Neural progenitor cell (in vitro differentiated cells): ENCODE measurements around the gene GKN1. TPM values are rescaled to one million over a fixed set of nuclear protein-coding genes. Genes with fewer than 3 reads are reported as not detected.

Experiments used
- DNase-seq: peaks from one replicate; pipeline ENCODE4 v3.0.0-alpha.2; 2016; ENCODE audit warnings: low spot score
- H2AFZ ChIP-seq: fragments of 200-600 bp; sonication (generic); replicated peaks from 2 replicates; pipeline ENCODE4 v1.6.1; 2016; ENCODE audit warnings: antibody characterized with exemption
- H3F3A ChIP-seq: fragments of 200-600 bp; sonication (generic); 2 replicates; pipeline ENCODE4 v1.6.1; 2016; ENCODE audit warnings: antibody characterized with exemption, low read depth
- H3K27ac ChIP-seq: fragments of 200-600 bp; sonication (generic); 2 replicates; pipeline ENCODE4 v1.5.1; 2016; ENCODE audit warnings: mild to moderate bottlenecking
- H3K27me3 ChIP-seq: fragments of 200-600 bp; sonication (generic); 2 replicates; pipeline ENCODE4 v1.6.1; 2016; ENCODE audit warnings: mild to moderate bottlenecking, moderate library complexity
- H3K36me3 ChIP-seq: fragments of 200-600 bp; sonication (generic); 2 replicates; pipeline ENCODE4 v1.5.1; 2016
- H3K4me1 ChIP-seq: fragments of 200-600 bp; sonication (generic); 2 replicates; pipeline ENCODE4 v1.6.1; 2016; ENCODE audit warnings: mixed run types
- H3K4me2 ChIP-seq: fragments of 200-600 bp; sonication (generic); 2 replicates; pipeline ENCODE4 v1.6.1; 2016
- H3K4me3 ChIP-seq: fragments of 200-600 bp; sonication (generic); 2 replicates; pipeline ENCODE4 v1.5.1; 2016
- H3K79me2 ChIP-seq: fragments of 200-600 bp; sonication (generic); 2 replicates; pipeline ENCODE4 v1.6.1; 2016; ENCODE audit warnings: low read depth
- H3K9ac ChIP-seq: fragments of 200-600 bp; sonication (generic); 2 replicates; pipeline ENCODE4 v1.6.1; 2016
- H3K9me3 ChIP-seq: fragments of 200-600 bp; sonication (generic); 2 replicates; pipeline ENCODE4 v1.5.1; 2016; ENCODE audit warnings: low read depth
- H4K20me1 ChIP-seq: fragments of 200-600 bp; sonication (generic); 2 replicates; pipeline ENCODE4 v1.6.1; 2016; ENCODE audit warnings: low read depth
- H3K27ac Mint-ChIP-seq: 3 replicates; pipeline ENCODE4 v1.8.0; 2021; ENCODE audit warnings: mixed read lengths
- H3K27me3 Mint-ChIP-seq: 2 replicates; pipeline ENCODE4 v1.8.0; 2022; ENCODE audit warnings: low read depth, mild to moderate bottlenecking, inconsistent platforms, moderate library complexity, mixed read lengths; ENCODE audit not compliant: insufficient read depth
- H3K36me3 Mint-ChIP-seq: 3 replicates; pipeline ENCODE4 v1.8.0; 2021; ENCODE audit warnings: mixed read lengths
- H3K4me1 Mint-ChIP-seq: 3 replicates; pipeline ENCODE4 v1.8.0; 2021; ENCODE audit warnings: mixed read lengths
- H3K4me3 Mint-ChIP-seq: 3 replicates; pipeline ENCODE4 v1.8.0; 2021; ENCODE audit warnings: mild to moderate bottlenecking, moderate library complexity, mixed read lengths
- H3K9me3 Mint-ChIP-seq: 3 replicates; pipeline ENCODE4 v1.8.0; 2020; ENCODE audit warnings: mixed read lengths
- EZH2 ChIP-seq: fragments of 200-600 bp; sonication (generic); IDR thresholded peaks from 2 replicates; pipeline ENCODE4 v1.6.1; 2017; ENCODE audit warnings: antibody characterized with exemption, mild to moderate bottlenecking, moderate library complexity
- EZH2phosphoT487 ChIP-seq: fragments of 200-600 bp; sonication (generic); IDR thresholded peaks from 2 replicates; pipeline ENCODE4 v1.6.1; 2017; ENCODE audit warnings: antibody characterized with exemption
- total RNA-seq: library from RNA; depleted of rRNA; stranded (reverse); fragments of >200 nt; gene quantifications from 2 replicates; pipeline ENCODE4 v1.2.3, GENCODE V29; 2015; ENCODE audit warnings: low replicate concordance
- TF ChIP-seq, protein P1 (sequence below): fragments of 200-600 bp; sonication (generic); IDR thresholded peaks from 2 replicates; pipeline ENCODE4 v1.5.1; 2017; ENCODE audit warnings: antibody characterized with exemption, mild to moderate bottlenecking

The GKN1 gene, protein sequence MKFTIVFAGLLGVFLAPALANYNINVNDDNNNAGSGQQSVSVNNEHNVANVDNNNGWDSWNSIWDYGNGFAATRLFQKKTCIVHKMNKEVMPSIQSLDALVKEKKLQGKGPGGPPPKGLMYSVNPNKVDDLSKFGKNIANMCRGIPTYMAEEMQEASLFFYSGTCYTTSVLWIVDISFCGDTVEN
- total RNA-seq: not detected in 2 replicates

DNA sequence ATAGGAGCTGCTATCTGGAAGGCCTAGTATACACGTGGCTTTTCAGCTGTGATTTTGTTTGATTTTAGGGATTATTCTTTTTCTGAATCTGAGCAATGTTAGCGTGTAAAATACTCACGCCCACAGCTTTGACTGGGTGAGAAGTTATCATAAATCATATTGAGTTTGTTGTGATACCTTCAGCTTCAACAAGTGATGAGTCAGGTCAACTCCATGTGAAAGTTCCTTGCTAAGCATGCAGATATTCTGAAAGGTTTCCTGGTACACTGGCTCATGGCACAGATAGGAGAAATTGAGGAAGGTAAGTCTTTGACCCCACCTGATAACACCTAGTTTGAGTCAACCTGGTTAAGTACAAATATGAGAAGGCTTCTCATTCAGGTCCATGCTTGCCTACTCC, at the start of gene GKN1:
GKN1 (plus strand) TSS at position 386 of the 400 bp plus-strand sequence. CDS start 42 bp downstream, outside the sequence.
- Histone ChIP-seq H3K27me3 (no peaks in the 10 kb centered on the region), H3K4me3 (no peak within 1 kb of the TSS), H4K20me1 (no peaks in the 10 kb centered on the region), H3K9me3 (no peaks in the 10 kb centered on the region), H3K4me1 (no peaks in the 10 kb centered on the region), H3K79me2 (no peaks in the 10 kb centered on the region), H3K36me3 (no peaks in the 10 kb centered on the region), H3K27ac (no peak within 1 kb of the TSS), H3F3A (no peaks in the 10 kb centered on the region), H2AFZ (no peak within 1 kb of the TSS), H3K9ac (no peak within 1 kb of the TSS), H3K4me2 (no peak within 1 kb of the TSS)
- H3K36me3 Mint-ChIP-seq: no peaks in the 10 kb centered on the region
- TF ChIP-seq, protein P1, sequence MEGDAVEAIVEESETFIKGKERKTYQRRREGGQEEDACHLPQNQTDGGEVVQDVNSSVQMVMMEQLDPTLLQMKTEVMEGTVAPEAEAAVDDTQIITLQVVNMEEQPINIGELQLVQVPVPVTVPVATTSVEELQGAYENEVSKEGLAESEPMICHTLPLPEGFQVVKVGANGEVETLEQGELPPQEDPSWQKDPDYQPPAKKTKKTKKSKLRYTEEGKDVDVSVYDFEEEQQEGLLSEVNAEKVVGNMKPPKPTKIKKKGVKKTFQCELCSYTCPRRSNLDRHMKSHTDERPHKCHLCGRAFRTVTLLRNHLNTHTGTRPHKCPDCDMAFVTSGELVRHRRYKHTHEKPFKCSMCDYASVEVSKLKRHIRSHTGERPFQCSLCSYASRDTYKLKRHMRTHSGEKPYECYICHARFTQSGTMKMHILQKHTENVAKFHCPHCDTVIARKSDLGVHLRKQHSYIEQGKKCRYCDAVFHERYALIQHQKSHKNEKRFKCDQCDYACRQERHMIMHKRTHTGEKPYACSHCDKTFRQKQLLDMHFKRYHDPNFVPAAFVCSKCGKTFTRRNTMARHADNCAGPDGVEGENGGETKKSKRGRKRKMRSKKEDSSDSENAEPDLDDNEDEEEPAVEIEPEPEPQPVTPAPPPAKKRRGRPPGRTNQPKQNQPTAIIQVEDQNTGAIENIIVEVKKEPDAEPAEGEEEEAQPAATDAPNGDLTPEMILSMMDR: no peak
- no peak for TF ChIP-seq EZH2
- no peak for TF ChIP-seq EZH2phosphoT487
- no peaks in the 10 kb centered on the region for H3K9me3 Mint-ChIP-seq
- no peak for DNase-seq
- no peaks in the 10 kb centered on the region for H3K4me1 Mint-ChIP-seq
- H3K4me3 Mint-ChIP-seq: no peak within 1 kb of the TSS
- no peak within 1 kb of the TSS for H3K27ac Mint-ChIP-seq
- no peaks in the 10 kb centered on the region for H3K27me3 Mint-ChIP-seq

GRCh38 chr2:68925295-68925896, 49.0 kb upstream of the GKN1 start:
- peak; percentile 68 for DNase-seq
- H3K27me3 Mint-ChIP-seq: peaks cover 2% of the 10 kb centered on the region
- Histone ChIP-seq H2AFZ (no peak overlapping the region), H3K79me2 (no peaks in the 10 kb centered on the region), H3F3A (no peaks in the 10 kb centered on the region), H3K4me1 (no peaks in the 10 kb centered on the region), H3K4me3 (no peak overlapping the region), H3K9ac (no peak overlapping the region), H3K36me3 (no peaks in the 10 kb centered on the region), H4K20me1 (no peaks in the 10 kb centered on the region), H3K27me3 (no peaks in the 10 kb centered on the region), H3K4me2 (no peak overlapping the region), H3K9me3 (no peaks in the 10 kb centered on the region), H3K27ac (no peak overlapping the region)
- H3K36me3 Mint-ChIP-seq: no peaks in the 10 kb centered on the region
- H3K27ac Mint-ChIP-seq: no peak overlapping the region
- no peaks in the 10 kb centered on the region for H3K9me3 Mint-ChIP-seq
- H3K4me3 Mint-ChIP-seq: no peak overlapping the region
- no peaks in the 10 kb centered on the region for H3K4me1 Mint-ChIP-seq
- TF ChIP-seq, protein P1: peak; percentile 80
- no peak for TF ChIP-seq EZH2phosphoT487

DNA sequence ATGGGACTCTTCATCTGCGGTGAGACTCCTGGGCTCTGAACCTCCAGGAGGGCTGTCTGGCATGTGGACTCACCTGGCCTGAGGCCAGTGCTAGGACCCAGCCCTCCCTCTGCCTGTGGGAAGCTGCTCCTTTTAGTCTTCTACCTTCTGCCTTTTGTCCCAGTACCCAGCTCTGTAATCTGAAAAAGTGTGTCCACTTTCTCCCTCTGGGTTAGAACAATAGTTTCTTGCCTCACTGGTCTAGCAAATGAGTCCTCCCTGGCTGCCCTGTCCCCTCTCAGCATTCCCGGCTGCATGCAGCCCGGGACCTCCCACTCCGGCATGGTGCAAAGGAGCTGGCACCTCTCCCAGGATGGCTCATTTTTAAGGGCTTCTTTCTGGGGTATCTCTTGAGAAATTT, 47.6 kb upstream of the GKN1 start:
- no peak overlapping the region for H3K9ac ChIP-seq
- Mint-ChIP-seq H3K4me1 (peaks cover 2% of the 10 kb centered on the region), H3K27ac (no peak overlapping the region), H3K4me3 (no peak overlapping the region), H3K36me3 (no peaks in the 10 kb centered on the region), H3K9me3 (no peaks in the 10 kb centered on the region), H3K27me3 (peaks cover 2% of the 10 kb centered on the region)
- H2AFZ ChIP-seq: no peak overlapping the region
- H3F3A ChIP-seq: no peaks in the 10 kb centered on the region
- TF ChIP-seq, protein P1: no peak
- TF ChIP-seq EZH2phosphoT487 (no peak), EZH2 (no peak)
- H3K4me2 ChIP-seq: no peak overlapping the region
- DNase-seq: no peak
- no peak overlapping the region for H3K4me3 ChIP-seq
- H3K27ac ChIP-seq: no peak overlapping the region
- no peaks in the 10 kb centered on the region for H3K79me2 ChIP-seq
- no peaks in the 10 kb centered on the region for H3K4me1 ChIP-seq
- no peaks in the 10 kb centered on the region for H3K9me3 ChIP-seq
- H3K27me3 ChIP-seq: no peaks in the 10 kb centered on the region
- no peaks in the 10 kb centered on the region for H4K20me1 ChIP-seq
- H3K36me3 ChIP-seq: no peaks in the 10 kb centered on the region
